HepG2 (cell line): Measurements from ENCODE around the gene COMT. TPM values are rescaled to one million over a fixed set of nuclear protein-coding genes. Genes with fewer than 3 reads are reported as not detected.
A peak's percentile ranks its signal among the peaks of the same experiment; 100 is the strongest.

Experiments used
- ATAC-seq: fragments of 200-7000 bp; cut with Tn5 transposase; 3 replicates; pipeline ENCODE4 v1.9.1; 2020; ENCODE audit warnings: mild to moderate bottlenecking, moderate library complexity
- BruUV-seq: library from RNA; stranded (reverse); fragments of 400-500 nt; replicated peaks from 2 replicates; lab custom pipeline; 2021; lab: Mats Ljungman, UMichigan
- CTCF ChIA-PET: fragments of 300-600 bp; formaldehyde crosslinking; extraction: SDS; loops from one replicate; lab custom pipeline; 2021; ENCODE audit warnings: low total read pairs, inconsistent platforms, low intra/inter-chr PET ratio; lab: Yijun Ruan, JAX
- POLR2A ChIA-PET: fragments of 350-600 bp; sonication (Branson Sonifier 250); formaldehyde crosslinking; loops from one replicate; lab custom pipeline; 2020; ENCODE audit warnings: antibody characterized with exemption, inconsistent platforms; lab: Yijun Ruan, JAX
- DNase-seq: peaks from one replicate; pipeline ENCODE4 v3.0.0-alpha.2; 2015; ENCODE audit warnings: low spot score
- FAIRE-seq: peaks from 3 replicates; lab custom pipeline; 2011; peaks lifted over from hg19 to GRCh38; lab: Jason Lieb, UNC
- H2AFZ ChIP-seq: one replicate; pipeline ENCODE4 v1.6.1; 2011; ENCODE audit warnings: low read length, inconsistent platforms
- H3K27ac ChIP-seq: fragments of 300-600 bp; 3 replicates; pipeline ENCODE4 v1.8.0; 2011; ENCODE audit warnings: mixed run types, mild to moderate bottlenecking, mixed read lengths, low read length, inconsistent platforms; ENCODE audit not compliant: insufficient read depth; ENCODE audit errors: extremely low read length
- H3K27me3 ChIP-seq, 2 experiments: fragments of 200-600 bp in 1 of 2; 2 replicates in 1 of 2; 3 replicates in 1 of 2; pipeline versions ENCODE4 v1.6.0 to v1.8.0; 2011; ENCODE audit warnings: low read length in 2 of 2, mild to moderate bottlenecking in 2 of 2, moderate library complexity in 2 of 2, inconsistent platforms in 1 of 2; ENCODE audit not compliant: insufficient read depth in 2 of 2, control insufficient read depth in 1 of 2
- H3K36me3 ChIP-seq, 2 experiments: fragments of 200-600 bp in 1 of 2; replicated peaks in 1 of 2; 2 replicates in 1 of 2; 3 replicates in 1 of 2; pipeline versions ENCODE4 v1.5.1 to v1.8.0; 2011; ENCODE audit warnings: low read length in 2 of 2, inconsistent platforms in 1 of 2; ENCODE audit not compliant: insufficient read depth in 2 of 2, control insufficient read depth in 1 of 2
- H3K4me1 ChIP-seq: 2 replicates; pipeline ENCODE4 v1.5.1; 2012; ENCODE audit warnings: low read length, inconsistent platforms; ENCODE audit not compliant: insufficient read depth
- H3K4me2 ChIP-seq: 2 replicates; pipeline ENCODE4 v1.6.0; 2011; ENCODE audit warnings: low read depth, low read length, inconsistent platforms
- H3K4me3 ChIP-seq, 3 experiments: fragments of 200-600 bp in 1 of 3; sonication (generic), shearing (Covaris generic) in 1 of 3; replicated peaks in 1 of 3; 2 replicates each; pipeline ENCODE4 v1.5.1; 2011 to 2016; ENCODE audit warnings: low read length in 3 of 3, inconsistent platforms in 2 of 3, low read depth in 2 of 3, mild to moderate bottlenecking in 2 of 3, control low read depth in 1 of 3, mixed read lengths in 1 of 3; ENCODE audit not compliant: insufficient read depth in 1 of 3
- H3K79me2 ChIP-seq: one replicate; pipeline ENCODE4 v1.6.1; 2011; ENCODE audit warnings: low read length, inconsistent platforms; ENCODE audit not compliant: insufficient read depth
- H3K9ac ChIP-seq: 2 replicates; pipeline ENCODE4 v1.6.0; 2011; ENCODE audit warnings: mild to moderate bottlenecking, low read depth, low read length, inconsistent platforms; ENCODE audit not compliant: insufficient read depth
- H3K9me3 ChIP-seq: 2 replicates; pipeline ENCODE4 v1.5.1; 2012; ENCODE audit warnings: mild to moderate bottlenecking, low read length
- H4K20me1 ChIP-seq: 2 replicates; pipeline ENCODE4 v1.6.0; 2011; ENCODE audit warnings: inconsistent platforms, mild to moderate bottlenecking, low read length, moderate library complexity; ENCODE audit not compliant: insufficient read depth
- HDAC1 ChIP-seq: sonication (generic); formaldehyde crosslinking; IDR thresholded peaks from 2 replicates; pipeline ENCODE4 v1.5.1; 2020; ENCODE audit warnings: mild to moderate bottlenecking, missing genetic modification reagents
- HMGXB4 ChIP-seq, 2 experiments: sonication (generic) in 1 of 2; formaldehyde crosslinking in 1 of 2; IDR thresholded peaks; 2 replicates each; pipeline versions ENCODE4 v1.4.0 to v1.6.1; 2018 to 2020; ENCODE audit warnings: missing genetic modification reagents in 2 of 2, borderline replicate concordance in 1 of 2, low read depth in 1 of 2, mild to moderate bottlenecking in 1 of 2, missing biosample characterization in 1 of 2
- HNF4A ChIP-seq: sonication (generic); formaldehyde crosslinking; IDR thresholded peaks from 2 replicates; pipeline ENCODE4 v1.4.0; 2020; ENCODE audit warnings: missing genetic modification reagents
- MAX ChIP-seq: IDR thresholded peaks from 2 replicates; pipeline ENCODE4 v1.6.1; 2012; ENCODE audit warnings: inconsistent platforms
- NR2F1 ChIP-seq, 2 experiments: fragments of 450-650 bp in 1 of 2; formaldehyde crosslinking in 1 of 2; IDR thresholded peaks; 2 replicates each; pipeline versions ENCODE4 v1.5.0 to v1.6.1; 2016 to 2020; ENCODE audit warnings: mild to moderate bottlenecking in 1 of 2, missing compliant biosample characterization in 1 of 2, missing genetic modification reagents in 1 of 2, moderate library complexity in 1 of 2
- NR2F6 ChIP-seq, 2 experiments: IDR thresholded peaks; 2 replicates each; pipeline ENCODE4 v1.6.1; 2016; ENCODE audit warnings: antibody characterized with exemption in 1 of 2, mild to moderate bottlenecking in 1 of 2
- SAP130 ChIP-seq: IDR thresholded peaks from 2 replicates; pipeline ENCODE4 v1.6.1; 2016; ENCODE audit warnings: low read depth
- ZBTB38 ChIP-seq: sonication (generic); formaldehyde crosslinking; IDR thresholded peaks from 2 replicates; pipeline ENCODE4 v1.5.1; 2020; ENCODE audit warnings: mild to moderate bottlenecking, missing genetic modification reagents
- ZIK1 ChIP-seq: sonication (generic); formaldehyde crosslinking; IDR thresholded peaks from 2 replicates; pipeline ENCODE4 v1.5.0; 2020; ENCODE audit warnings: mild to moderate bottlenecking, low read depth, missing genetic modification reagents, borderline replicate concordance
- ZNF687 ChIP-seq: sonication (generic); formaldehyde crosslinking; IDR thresholded peaks from 2 replicates; pipeline ENCODE4 v1.5.1; 2020; ENCODE audit warnings: mild to moderate bottlenecking, missing genetic modification reagents, moderate library complexity
- whole genome bisulfite sequencing: methylation state at CpG from one replicate; pipeline ENCODE4 v1.1.6; 2017; ENCODE audit warnings: low lambda C conversion rate; 5-methylcytosine and 5-hydroxymethylcytosine counted together
- in situ Hi-C: cut with HindIII; loops from 2 replicates; pipeline ENCODE4 v1.10.0; 2017; ENCODE audit warnings: low pct_unique_long_range_greater_than_20kb; ENCODE audit not compliant: extremely low pct_ligation_motif_present
- intact Hi-C: fragments of 100-400 bp; cut with micrococcal nuclease; formaldehyde crosslinking; loops from one replicate; pipeline ENCODE4 v1.10.0; 2022; ENCODE audit not compliant: unreplicated experiment
- polyA plus RNA-seq, 8 experiments: library from polyadenylated mRNA; depleted of rRNA in 3 of 8; stranded (reverse) in 7 of 8; unstranded in 1 of 8; fragments of >200 nt; fragmentation: Illumina TruSeq in 4 of 8; extraction: Trizol in 4 of 8; gene quantifications; 2 replicates each; pipeline versions ENCODE4 v1.2.1 to v1.2.3, GENCODE V29; 2011 to 2016; ENCODE audit warnings: low read depth in 4 of 8, missing spikeins in 1 of 8, mixed read lengths in 1 of 8; ENCODE audit not compliant: insufficient read depth in 1 of 8
- total RNA-seq, 5 experiments: library from RNA; depleted of rRNA; stranded (reverse); fragments of >200 nt; fragmentation: Illumina TruSeq; extraction: Trizol; gene quantifications; 2 replicates each; pipeline ENCODE4 v1.2.3, GENCODE V29; 2016; ENCODE audit warnings: low read depth in 1 of 5

COMT gene
- total and polyA plus RNA-seq, 2 of the 13 experiments (the other 11 are each of a cell fraction or from before 2014, with no cell fraction given) = 156 to 162 TPM

GRCh38 chr22:19966908-19967750, 25.6 kb downstream of the COMT start:
- no TSS peak for BruUV-seq
- H3K9ac ChIP-seq = no peak overlapping the region
- 84% methylated on average over 20 of the region's 20 CpGs for WGBS
- in situ Hi-C loops = no loop called here
- DNase-seq = no peak
- peak; percentile 28; the same call in 1 of the 2 replicates for TF ChIP-seq ZNF687
- TF ChIP-seq SAP130 = peak; percentile 23; the same call in 1 of the 2 replicates
- no peak for TF ChIP-seq HDAC1 (CRISPR knock-in tag)
- TF ChIP-seq MAX = peak; percentile 24; the same call in 1 of the 2 replicates
- TF ChIP-seq NR2F6 (IDR thresholded peaks at IDR 0.05) = peak; percentile 19; the same call in 1 of the 2 replicates
- TF ChIP-seq NR2F6 (CRISPR knock-in tag; IDR thresholded peaks at IDR 0.05) = no peak
- TF ChIP-seq ZBTB38 = peak; percentile 51; the same call in 1 of the 2 replicates
- no peak for TF ChIP-seq ZIK1 (CRISPR knock-in tag)
- no peak for TF ChIP-seq HNF4A (CRISPR knock-in tag)
- peak in 1 of 2 experiments; percentile 30; a peak in 1 of 4 replicates for TF ChIP-seq NR2F1 (CRISPR knock-in tag; IDR thresholded peaks at IDR 0.05)
- TF ChIP-seq HMGXB4 (CRISPR knock-in tag; IDR thresholded peaks at IDR 0.05; ENCODE audit: borderline replicate concordance in 1 of 2, low read depth in 1 of 2) = no peak
- TF ChIP-seq, all 625 proteins: peak for 6
- ATAC-seq (no peak), FAIRE-seq (no peak)
- CTCF ChIA-PET = interaction anchor here (0.8 to 2.0 kb wide), 2 partner anchors 13 to 15 kb away, joined by 3 to 7 read pairs; no protein-coding TSS in a partner anchor
- Histone ChIP-seq H3K27ac (peak overlapping the region; percentile 40), H3K4me1 (peaks cover 68% of the 10 kb centered on the region), H3K4me3 (no peak overlapping the region), H3K36me3 (peaks cover 14 to 38% of the 10 kb centered on the region in 2 experiments; a peak in 4 of 5 replicates), H3K4me2 (no peak overlapping the region), H2AFZ (no peak overlapping the region), H3K27me3 (no peaks in the 10 kb centered on the region), H4K20me1 (no peaks in the 10 kb centered on the region; the same call in 1 of the 2 replicates), H3K9me3 (no peaks in the 10 kb centered on the region), H3K79me2 (peaks cover 10% of the 10 kb centered on the region)
- intact Hi-C loops = no loop called here
- POLR2A ChIA-PET = interaction anchor here (1.0 kb wide), 1 partner anchor 54 kb away, joined by 3 read pairs; the partner anchor contains the start of gene TANGO2
